GM21529 (cell line): ENCODE results near the gene CSTF1.
"Not testable (repeated sequence)": the region's sequence is repeated elsewhere in the genome, so short reads cannot be mapped to it uniquely, and the experiment has no call there.

Experiments used
- ATAC-seq: cut with Tn5 transposase; IDR thresholded peaks from one replicate; pipeline ENCODE4 v1.9.1; 2021; ENCODE audit not compliant: unreplicated experiment

CSTF1 gene

DNA sequence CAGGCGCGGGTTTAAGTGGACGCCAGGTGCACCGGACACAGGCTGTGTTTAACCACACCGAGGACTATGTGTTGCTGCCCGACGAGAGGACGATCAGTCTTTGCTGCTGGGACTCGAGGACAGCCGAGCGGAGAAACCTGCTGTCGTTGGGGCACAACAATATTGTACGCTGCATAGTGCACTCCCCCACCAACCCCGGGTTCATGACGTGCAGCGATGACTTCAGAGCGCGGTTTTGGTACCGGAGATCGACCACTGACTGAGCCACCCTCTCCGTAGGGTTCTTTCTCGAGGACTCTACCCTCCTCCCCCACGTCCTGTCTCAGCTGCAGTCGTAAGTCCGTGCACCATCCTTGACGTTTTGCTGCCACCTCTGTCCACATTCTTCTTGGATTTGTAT lies 11.0 kb downstream of the CSTF1 start:
- ATAC-seq = no peak

GRCh38 chr20:56405356-56405755 lies 12.9 kb downstream of the CSTF1 start:
- not testable (repeated sequence) for ATAC-seq

DNA sequence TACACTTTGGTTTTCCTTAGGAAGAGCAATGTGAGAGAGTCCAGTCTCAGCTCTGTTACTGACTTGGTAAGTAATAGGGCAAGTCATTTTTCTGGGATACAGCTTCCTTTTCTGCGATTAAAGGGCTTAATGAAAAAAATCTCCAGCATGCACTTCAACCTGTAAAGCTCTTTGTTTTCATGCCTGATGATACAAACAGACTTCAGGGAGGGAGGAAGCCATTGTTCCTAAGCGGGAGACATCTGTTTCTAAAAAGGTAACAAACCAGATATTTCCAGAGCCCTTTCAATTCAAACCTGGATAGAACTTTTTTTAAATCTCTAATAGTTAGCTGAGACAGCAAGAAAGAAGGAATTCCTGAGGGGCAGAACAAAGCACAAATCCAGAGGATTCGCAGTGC lies 14.5 kb downstream of the CSTF1 start:
- ATAC-seq = no peak

DNA sequence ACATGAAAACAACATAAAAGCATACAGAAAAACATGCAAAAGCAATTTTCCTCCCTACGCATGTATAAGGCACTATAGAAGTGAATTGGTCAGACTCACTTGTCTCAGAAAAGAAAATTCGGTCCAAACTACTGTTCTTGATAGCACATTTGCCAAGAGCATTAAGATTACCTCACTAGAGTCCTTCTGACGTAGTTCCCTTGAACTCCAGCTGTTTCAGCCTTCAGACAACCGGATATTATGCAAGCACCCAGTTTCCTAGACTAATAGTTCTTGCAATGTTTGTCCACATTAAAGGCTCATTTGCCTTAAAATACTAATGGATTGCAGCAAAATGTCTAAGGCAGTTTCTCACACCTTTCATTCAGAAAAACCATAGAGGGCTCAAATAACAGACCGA lies 17.1 kb downstream of the CSTF1 start:
- no peak for ATAC-seq

DNA sequence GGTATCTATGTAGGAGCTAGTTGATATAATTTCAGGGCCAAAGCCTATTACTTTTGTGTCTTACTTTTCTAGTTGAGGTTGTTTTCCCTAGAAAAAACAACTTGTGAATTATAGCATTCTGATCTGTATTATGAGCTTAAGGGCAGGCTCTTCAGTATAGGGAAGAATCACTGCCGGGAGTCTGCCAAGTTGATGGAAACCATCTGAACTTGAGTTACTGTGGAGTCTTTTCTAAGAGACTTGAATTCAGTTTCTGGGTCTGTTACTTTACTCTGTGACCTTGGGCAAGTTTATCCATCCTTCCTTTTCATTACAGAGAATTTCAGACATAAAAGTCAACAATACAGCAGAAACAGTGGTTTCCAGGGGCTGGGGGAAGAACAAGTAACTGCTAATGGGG lies 17.5 kb downstream of the CSTF1 start:
- ATAC-seq = no peak

- ATAC-seq = not testable (repeated sequence)
These were observed 18.8 kb downstream of the CSTF1 start for GRCh38 chr20:56411287-56411686.

DNA sequence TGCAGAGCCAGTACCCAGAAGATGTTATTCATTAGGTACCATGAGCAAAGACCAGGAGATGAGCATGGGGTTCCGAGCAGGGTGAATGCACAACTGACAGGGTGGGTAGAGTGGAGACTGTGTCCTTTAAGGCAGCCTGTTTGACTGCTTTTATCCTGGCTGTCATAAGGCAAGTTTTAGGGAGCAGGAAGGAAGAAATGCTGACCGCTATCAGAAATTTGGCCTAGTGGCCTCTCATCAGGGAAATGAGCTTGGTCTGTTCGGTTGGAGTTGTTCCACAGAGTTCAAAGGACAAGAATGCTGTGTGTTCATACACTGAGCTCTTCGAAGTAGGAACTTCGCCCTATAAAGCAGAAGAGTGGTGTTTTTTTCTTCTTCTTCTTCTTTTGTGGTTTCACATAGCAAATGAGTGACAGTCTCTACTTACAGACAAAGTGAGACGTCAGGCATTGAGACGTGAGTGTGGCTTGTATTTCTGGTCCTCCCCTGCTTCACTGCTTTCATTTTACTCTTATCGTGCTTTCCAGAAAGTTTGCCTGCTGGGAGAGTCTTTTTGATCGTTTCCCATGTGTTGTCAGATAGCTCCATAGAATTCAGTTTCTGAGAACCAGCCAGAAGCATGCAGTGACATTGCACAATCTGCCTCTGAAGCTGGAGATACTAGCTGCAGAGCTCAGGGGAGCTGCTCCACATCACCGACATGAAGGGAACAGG lies 19.5 kb downstream of the CSTF1 start, which contains the start of gene CASS4:
Gene CASS4, plus strand, starts transcription at position 502 of the 714 bp plus-strand sequence. Its CDS starts 199 bp downstream, at position 701.
- no peak for ATAC-seq

DNA sequence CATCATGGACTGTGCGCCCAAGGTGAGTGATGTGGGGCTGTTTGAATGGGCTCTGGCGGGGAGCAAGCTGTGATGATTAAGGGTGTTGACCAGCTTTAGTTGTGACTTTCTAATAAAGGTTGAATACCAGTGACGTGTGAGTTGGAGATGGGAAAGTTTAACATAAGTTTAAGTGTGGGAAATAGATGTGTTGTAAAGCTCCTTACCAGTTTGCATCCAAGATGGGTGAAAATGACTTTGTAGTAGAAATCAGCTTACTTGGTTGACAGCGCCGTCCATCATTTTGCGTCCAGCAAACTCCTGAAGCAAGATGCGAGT lies 20.0 kb downstream of the CSTF1 start:
- no peak for ATAC-seq

- no peak for ATAC-seq
These were observed 20.5 kb downstream of the CSTF1 start for GRCh38 chr20:56412949-56413348.

DNA sequence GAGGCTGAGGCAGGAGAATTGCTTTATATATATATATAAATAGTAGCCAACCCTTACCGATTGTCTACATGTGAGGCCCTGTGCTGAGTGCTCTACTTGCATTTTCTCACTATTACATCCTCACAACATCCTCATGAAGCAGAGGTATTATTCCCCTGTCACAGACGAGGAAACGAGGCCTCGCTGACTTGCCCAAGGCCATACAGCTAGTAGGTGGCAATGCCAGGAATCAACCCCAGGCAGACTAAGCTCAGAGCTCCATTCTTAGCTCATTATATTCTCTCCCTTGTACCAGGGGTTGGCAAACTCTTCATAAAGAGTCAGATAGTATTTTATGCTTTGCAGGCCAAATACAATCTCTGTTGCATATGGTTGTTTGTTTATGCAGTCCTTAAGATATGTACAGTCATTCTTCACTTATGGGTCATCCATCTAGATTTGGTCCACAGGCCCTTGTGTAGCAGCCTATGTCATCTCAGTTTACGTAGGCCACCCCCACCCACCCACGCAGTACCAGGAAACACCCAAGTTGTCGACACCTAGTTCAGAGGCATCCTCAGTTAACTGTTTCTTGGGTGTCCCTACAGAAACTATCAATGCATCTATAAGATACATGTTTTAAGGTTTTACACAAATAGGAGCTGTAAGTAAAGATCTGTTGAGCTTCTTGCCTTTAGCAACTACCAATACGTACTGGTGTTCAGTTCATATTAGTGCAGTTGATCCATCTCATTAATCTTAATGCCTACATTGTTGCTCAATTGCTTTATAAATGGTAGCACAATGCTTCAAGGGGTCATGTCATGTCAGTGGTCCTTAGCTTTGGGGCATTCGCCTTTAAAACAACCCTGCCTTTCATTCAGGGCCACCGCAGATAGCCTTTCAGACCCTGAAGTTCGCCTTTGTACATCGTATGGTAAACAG lies 22.7 kb downstream of the CSTF1 start:
- ATAC-seq = no peak

- no peak for ATAC-seq
These were observed 25.0 kb downstream of the CSTF1 start for GRCh38 chr20:56417402-56417801.

DNA sequence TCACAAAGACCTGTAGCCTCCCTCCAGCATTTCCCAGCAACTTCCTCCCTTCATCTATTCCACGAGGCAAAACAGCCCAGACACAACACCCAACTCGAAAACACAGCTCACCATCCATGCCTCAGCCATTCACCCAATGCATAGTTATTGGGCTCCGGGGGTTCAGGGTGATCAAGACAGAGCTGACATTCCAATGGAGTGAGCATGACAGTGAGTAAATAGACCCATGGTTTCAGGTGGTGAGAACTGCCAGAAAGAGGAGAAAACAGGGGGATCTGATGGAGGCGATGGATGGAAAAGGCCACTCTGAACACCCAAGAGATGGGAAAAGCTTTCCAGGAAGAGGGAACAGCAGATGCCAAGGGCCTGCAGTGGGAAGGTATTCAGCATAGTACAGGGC lies 25.5 kb downstream of the CSTF1 start:
- ATAC-seq = no peak

DNA sequence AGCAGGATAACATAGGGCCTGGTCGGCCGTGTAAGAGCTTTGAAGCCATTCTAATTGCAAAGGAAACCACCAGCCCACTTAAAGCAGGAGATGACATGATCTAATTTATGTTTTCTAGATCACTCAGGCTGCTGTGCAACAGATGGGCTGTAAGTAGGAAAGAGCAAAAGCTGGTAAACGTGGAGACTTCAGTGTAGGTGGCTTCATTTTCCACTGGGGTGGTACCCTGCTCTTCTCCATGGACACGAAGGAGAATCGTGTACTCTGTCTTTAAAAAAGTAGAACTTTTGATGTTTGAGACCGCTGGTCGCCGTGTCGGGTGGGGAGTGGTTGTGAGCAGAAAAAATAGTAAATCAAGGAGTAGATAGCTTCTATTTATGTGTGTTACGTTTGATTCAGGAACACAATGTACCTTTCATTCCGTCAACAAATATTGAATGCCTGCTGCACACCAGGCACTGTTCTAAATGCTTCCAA lies 26.0 kb downstream of the CSTF1 start:
- no peak for ATAC-seq

GRCh38 chr20:56420028-56420427 lies 27.6 kb downstream of the CSTF1 start:
- ATAC-seq = no peak

DNA sequence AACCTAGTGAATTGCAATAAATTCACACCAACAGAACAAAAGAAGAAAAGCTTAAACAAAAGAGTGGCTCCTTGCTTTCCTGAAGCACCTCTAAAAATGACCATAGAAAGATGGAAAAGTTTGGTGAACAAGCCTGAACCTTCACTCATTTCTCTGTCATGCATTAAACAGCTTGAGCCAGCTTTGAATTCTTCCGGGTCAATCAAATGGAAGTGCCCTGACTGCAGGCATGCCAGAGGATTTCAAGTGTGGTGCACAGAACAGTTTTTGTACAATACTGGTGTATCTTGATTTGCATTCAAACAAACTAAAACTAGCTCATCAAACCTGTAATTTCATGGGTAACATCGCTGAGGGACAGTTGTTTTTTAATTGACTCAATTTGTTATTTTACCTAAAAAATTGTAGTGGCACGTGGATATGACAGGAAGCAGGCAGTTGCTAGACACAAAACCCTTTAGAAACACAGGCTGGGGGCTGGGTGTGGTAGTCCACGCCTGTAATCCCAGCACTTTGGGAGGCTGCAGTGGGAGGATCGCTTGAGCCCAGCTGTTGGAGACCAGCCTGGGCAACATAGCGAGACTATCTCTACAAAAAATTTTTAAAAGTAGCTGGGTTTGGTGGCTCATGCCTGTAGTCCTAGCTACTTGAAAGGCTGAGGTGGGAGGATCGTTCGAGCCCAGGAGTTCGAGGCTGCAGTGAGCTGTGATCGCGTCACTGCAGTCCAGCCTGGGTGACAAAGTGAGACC lies 28.7 kb downstream of the CSTF1 start:
- ATAC-seq = no peak

DNA sequence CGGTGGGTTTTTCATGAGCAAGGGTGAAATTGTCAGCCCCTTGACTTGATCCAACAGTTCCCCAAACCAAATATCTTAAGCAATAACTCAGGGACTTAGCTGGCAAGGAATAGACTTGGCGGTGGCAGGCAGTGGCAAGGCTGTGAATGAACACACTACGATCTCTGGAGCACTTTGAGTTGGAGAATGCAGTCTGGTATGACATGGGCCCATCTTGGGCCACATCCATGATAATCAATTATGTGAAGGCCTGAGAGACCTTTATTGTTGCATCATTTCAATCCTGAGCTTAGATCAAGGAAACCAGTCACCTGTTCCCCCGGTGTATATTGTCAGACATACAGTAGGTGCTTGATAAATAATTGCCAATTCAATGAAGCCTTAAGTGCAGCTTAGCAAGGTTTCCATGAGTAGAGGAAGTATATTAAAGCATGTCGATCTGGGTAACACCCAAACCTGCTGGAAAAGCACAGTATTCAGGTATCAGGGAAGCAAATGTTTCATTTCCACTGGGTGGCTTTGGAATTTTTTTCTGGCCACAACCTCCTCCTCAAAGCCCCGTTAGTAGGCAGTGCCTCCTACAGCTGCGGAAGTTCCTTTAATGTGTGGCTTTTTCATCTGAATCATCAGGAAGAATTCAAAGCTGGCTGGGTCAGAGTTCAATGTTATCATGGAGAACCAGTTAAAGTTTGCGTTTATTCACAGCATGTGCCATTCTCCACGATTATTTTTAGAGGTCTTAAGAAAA lies 29.8 kb downstream of the CSTF1 start:
- ATAC-seq = no peak

DNA sequence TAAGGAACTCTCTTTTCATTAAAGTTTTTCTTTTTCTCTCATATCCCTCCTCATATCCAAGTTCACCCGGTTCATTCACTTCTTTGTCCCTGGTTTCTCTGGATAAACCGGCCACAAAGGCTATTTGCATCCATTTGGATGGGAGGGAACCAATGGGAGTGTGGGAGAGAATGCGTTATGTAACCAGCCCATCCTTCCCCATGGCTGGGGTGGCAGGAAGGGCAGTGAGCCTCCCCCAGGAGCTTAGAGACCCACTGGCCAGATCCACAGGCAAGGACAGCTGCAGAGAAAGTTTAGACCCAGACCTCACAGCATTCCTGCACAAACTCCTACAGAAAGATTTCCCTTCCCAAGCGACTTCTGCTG lies 30.4 kb downstream of the CSTF1 start:
- no peak for ATAC-seq

GRCh38 chr20:56423211-56423610 lies 30.8 kb downstream of the CSTF1 start:
- no peak for ATAC-seq

DNA sequence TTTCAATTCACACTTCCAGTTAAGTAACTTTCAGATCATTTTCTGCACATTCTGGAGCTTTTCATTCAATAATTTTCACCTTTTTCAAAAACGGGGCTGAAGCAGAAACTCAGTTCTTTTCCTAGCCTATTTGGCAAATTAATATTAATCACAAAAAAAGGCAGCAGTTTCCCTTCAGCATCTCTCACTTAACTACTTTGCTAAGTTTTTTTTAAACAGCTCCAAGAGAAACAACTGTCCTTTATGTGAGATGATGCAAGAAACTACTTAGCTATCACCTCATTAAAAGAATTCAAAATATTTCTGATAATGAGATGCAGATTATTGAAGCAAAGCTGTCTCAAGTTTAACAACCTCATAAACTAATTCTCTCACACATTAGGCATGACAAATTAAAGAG lies 31.4 kb downstream of the CSTF1 start:
- no peak for ATAC-seq

- no peak for ATAC-seq
These were observed 32.5 kb downstream of the CSTF1 start for GRCh38 chr20:56424931-56425330.

- ATAC-seq = no peak
These were observed 33.6 kb downstream of the CSTF1 start for GRCh38 chr20:56426026-56426425.
